T-helper 2 cell treated with Interferon-gamma antibody and Interleukin-4, amounts not matched to agents 100 ng/mL and 5 ng/mL, for 36 hours (primary cell): ENCODE data around the gene ATRN. TPM values are rescaled to one million over a fixed set of nuclear protein-coding genes. Genes with fewer than 3 reads are reported as not detected.

ENCODE experiments used
- intact Hi-C: fragments of 100-400 bp; cut with micrococcal nuclease; formaldehyde crosslinking; loops from one replicate; pipeline ENCODE4 v1.15.1; 2023
- total RNA-seq: library from RNA; stranded (reverse); gene quantifications from 2 replicates; pipeline ENCODE4 v1.2.3, GENCODE V29; 2022

The ATRN gene
- total RNA-seq, 1 donor from 2014 or later = 10.3 TPM

DNA sequence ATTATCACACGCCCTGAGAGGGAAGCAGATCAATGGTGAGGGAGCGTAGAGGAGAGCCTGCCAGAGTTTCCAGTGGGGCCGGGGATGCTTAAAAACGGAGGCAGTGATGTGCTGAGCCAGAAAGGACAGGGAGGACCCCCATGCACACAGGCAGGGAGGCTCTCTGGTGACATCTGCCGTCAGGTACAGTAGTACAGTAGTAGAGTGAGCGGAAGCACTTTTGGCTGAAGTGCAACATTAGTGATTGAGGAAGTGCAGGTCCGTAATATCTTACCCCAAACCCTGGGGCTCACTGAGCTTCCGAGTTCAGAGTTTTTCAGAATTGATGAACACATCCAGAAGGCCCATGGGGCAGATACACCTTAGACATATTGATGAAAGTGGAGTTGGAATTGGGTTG is 150.3 kb downstream of the ATRN start:
- intact Hi-C loops = no loop called here

DNA sequence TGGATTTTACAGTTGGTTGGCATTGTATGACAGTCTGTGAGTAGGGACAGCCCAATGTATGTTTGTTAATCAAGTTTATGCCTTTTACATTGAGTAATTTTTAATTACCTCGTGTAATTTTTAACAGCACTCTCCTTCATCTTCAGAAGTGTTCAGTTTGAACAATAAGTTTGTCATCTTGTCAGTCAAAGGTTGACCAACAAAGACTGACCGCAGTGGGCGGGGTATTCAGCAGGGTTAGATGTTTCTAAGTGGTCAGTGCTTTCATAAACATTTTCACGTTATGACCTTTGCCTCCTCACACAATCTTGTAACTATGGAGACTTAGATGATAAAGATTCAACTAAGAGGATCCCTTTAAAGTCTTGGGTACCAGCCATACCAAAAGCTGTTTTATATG is 151.6 kb downstream of the ATRN start:
- intact Hi-C loops = no loop called here

DNA sequence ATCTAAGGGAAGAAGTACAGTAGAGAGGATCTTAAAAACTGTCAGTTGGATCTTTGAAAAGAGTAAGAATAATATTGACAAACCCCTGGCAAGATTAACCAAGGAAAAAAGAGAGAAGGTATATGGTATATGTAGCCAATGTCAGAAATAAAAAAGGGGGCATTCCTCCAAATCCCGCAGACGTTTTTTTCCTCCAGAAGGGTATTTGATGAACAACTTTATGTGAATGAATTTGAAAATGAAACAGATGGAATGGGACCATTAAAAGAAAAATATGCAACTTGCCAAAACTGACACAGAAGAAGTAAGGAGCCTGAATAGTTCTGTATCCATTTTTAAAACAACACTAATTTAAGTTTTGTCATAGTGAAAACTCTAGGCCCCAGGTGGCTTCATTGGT is 156.7 kb downstream of the ATRN start:
- intact Hi-C loops = no loop called here

DNA sequence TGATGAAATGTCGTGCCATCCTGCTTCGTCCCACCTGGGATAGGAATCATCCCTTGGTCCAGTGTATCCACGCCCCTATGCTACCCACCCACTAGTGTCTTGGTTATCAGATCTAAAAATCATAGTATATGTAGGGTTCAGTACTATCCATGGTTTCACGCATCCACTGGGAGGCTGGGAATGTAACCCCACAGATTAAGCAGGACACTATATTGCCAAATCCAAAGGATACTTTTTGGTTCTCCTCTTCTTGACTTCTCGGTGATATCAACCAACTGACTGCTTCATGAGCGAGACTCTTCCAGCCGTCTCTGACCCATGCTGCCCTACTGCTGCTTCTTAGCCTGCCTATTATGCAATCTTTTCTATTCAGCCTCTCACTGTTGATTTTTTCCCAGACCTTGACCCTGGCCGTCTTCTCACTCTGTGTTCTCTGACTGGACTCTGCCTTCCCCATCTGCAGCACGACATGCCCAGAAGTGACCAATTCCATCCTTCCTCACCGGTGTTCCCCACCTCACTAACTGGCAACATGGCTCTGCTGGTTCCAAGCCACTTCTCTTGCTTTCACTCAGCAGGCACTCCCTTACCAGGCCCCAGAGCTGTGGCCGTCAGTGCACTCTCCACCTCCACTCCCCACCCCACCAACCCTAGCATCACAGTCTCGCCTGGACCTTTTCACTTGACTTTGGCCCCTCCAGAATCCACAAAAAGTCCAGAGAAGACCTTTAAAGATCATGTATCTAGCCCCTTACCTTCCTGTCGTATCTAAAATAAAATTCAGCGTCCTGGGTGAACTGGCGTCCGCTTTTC is 157.9 kb downstream of the ATRN start:
- intact Hi-C loops = no loop called here

DNA sequence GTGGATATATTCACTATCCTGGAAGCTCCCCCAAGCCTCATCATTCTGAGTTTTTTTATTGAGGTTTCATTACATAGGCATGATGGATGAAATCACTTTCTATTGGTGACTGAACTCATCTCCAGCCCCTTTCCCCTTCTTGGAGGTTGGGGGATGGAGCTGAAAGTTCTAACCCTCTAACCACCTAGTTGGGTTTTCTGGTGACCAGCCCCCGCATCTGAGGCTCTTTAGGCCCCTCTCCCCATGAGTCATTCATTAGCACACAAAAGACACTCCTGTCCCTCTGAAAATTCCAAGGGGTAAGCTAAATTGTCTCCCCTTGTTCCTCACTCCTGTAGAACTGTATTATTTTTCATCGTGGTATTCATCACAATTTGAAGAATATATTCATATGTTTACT is 159.1 kb downstream of the ATRN start:
- intact Hi-C loops = no loop called here

DNA sequence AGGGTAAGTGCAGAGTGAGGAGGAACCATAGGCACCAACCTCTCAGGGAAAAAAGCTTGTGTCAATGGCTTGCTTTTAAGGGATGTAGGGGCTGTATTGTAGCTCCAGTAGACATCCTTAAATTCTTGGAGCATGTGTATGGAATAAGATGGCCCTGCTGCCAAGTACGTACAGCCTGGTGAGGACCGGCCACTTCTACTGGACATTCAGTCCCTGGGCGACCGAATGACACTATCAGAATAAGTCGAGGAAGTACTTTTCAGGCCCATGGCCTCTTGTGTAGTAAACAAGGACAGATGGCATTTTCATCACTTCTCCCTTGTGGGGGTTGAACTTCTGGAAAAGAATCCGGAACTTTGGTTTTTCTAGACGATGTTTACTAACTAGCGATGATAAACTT is 159.6 kb downstream of the ATRN start:
- intact Hi-C loops = no loop called here

DNA sequence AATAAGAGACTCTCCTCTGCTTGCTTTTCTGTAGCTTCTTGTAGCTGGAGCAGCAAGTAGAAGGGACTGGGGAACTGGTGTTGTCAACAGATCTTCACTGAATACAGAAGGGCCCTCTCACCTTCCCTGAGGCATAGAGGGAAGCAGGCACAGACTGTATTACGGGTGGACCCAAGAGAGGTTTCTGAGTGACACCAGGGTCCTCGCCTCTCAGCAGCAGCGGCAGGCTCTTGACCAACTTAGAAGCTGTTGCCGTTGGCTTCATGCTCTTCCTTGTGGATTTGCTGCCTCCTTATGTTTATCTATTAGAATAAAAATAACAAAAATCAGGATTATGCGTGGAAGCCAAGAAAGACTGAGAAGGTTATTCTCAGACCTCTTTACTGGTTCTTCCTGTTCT is 160.7 kb downstream of the ATRN start:
- intact Hi-C loops = no loop called here

DNA sequence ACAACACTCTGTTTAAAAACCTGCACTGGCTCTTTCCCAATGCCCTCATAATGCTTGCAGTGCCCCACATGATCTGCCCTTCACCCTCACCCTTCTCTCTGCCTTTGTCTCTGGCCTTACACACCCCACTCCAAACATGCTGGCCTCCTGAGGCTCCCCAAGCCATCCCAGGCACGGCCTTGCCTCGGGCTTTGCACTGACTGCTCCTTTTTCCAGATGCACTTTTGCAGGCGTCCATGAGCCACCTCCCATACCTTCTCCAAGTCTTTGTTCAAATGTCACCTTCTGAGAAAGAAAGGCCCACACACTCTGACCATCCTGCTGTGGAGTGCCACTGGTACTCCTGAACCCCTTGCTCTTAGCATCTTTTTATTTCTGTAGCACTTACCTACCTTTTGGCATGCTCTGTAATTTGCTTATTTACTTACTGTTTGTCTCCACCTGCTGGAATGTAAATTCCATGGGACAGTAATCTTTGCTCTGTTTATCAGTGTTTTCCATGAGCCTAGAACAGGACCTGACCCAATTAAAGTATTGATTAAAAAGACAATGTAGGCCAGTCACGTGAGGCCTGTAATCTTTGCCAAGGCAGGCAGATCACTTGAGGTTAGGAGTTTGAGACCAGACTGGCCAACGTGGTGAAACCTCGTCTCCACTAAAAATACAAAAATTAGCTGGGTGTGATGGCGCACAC is 161.6 kb downstream of the ATRN start:
- intact Hi-C loops = no loop called here

DNA sequence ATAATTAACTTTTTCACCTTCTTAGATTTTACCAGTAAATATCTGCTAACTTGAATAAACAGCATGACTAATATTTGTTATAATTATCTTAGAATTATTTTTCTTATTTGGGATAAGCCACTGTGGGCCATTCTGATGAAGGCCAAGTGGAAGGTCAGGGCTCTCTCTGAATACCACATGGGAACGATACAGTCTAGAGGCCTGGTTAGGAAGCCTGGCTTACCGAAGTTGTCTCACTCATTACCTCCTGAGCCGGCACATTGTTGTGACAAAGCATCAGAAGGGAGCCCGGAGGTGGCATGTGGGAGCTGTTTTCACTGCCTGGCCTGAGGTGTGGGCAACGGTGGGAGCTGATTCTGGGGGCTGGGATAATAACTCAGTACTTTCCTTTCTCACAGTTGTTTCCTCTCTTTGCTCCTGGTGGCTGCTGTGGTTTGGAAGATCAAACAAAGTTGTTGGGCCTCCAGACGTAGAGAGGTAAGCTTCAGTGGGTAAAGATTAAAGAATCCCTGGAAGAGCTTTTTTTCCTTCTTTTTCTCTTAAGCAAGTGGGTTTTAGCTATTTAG is 163.2 kb downstream of the ATRN start:
- intact Hi-C loops = no loop called here

DNA sequence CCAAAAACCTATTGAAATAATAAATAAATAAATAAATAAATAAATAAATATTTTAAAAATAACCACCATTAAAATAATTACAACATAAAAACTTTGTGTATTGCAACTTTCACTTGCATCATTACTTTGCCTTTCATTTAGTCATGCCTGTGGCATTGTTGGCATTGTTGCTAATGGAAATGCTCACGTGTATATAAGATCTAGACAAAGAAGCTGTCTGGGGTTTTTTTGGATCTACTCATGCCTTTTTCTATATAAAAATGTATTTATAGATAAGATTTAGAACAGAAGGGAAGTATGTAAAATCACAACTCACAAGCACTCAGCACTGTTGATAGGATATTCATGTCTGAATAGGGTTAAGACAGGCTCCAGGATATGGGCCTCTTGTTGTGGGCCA is 164.5 kb downstream of the ATRN start:
- intact Hi-C loops = no loop called here

DNA sequence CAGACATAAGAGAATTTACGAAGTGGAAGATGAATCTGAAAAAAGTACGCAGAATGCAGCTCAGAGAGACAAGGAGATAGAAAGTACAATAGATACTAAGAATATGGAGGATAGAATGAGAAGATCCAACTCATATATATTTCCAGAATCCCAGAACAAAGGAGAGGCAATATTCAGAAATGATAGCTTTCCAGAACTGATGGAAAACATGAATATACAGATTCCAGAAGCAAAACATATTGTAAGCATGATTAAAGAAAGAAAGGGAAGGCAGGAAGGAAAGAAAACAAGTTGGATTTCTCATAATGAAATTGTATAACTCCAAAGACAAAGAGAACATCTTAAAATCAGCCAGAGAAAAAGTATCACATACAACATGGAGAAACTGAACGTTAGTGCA is 169.4 kb downstream of the ATRN start:
- intact Hi-C loops = no loop called here

DNA sequence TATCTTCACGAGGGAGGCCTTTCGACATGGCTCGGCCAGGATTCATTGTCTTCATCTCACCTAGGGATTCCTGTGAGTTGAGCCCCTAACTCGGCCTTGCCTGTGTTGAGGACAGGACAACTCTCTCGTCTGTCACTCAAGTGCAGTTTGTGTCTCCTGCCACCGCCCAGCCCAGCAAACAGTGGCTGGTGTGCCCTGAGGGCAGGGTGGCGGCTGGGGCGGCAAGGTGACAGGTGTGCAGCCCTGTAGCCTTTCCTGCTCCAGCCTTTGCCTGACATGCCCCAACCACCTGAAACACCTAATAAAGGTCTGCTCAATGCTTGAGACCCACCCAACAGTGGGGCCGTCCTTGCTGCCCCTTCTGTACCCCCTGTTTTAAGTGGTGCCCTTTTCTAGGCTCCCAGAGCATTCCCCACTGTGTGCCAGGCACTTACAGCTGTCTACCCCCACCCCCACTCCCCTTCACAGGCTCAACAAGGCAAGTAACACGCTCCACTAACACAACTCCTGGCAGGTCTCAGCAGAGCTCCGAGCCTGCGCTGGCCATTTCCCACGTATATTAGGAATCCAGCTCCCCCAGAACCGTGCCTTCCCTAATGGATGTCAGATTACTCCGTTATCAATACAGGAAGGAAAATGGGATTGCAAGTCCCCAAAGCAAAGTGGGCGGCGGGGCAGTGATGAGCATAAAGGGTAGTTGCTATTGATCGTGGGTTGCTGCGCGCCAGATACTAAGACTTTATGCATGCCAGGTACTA is 174.7 kb downstream of the ATRN start:
- intact Hi-C loops = no loop called here

DNA sequence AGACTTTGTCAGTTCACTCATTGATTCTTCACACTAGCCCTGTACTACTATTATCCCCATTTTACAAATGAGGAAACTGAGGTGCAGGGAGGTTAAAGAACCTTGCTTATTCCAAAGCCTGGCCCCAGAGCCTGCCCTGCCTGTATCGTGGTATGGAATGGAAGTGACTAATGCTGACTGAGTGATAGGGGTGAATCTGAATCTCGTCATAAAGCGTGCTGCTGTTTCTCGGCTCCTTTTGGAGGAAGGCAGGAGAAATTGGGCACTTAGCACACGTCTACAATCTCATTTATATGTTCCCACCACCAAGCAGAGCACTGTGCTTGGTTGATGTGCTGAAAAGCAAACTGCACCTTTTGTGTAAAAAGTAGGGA is 175.2 kb downstream of the ATRN start:
- intact Hi-C loops = no loop called here

DNA sequence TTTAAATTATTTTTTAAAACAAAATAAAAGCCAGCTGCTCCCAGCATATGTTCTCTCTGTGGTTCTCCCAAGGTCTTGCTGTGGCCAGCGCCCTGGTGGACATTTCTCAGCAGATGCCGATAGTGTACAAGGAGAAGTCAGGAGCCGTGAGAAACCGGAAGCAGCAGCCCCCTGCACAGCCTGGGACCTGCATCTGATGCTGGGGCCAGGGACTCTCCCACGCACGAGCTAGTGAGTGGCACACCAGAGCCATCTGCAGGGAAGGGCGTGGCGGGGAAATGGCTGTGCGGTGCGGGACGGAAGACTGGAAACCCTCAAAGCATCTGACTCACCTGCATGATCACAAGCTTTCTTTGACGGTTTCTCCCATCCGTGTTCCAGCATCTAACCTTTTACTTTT is 175.8 kb downstream of the ATRN start:
- intact Hi-C loops = no loop called here

DNA sequence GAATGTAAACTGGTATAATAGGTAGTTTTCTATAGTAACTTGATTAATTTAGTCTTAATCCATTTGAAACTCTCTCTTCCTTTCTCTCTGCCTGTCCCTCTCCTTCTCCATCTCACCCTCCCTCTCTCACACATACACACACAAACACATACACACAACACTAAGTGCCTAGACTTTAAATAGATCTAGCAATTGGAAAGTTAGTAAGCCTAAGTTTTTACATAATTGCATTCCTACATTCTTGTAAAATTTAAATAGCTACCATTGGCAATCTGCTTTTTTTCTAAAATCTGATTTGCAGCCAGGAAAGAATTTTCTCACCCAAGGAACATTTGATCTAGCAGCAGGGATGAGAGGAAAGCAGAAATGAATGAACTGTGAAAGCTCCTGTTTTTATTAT is 176.7 kb downstream of the ATRN start:
- intact Hi-C loops = no loop called here

DNA sequence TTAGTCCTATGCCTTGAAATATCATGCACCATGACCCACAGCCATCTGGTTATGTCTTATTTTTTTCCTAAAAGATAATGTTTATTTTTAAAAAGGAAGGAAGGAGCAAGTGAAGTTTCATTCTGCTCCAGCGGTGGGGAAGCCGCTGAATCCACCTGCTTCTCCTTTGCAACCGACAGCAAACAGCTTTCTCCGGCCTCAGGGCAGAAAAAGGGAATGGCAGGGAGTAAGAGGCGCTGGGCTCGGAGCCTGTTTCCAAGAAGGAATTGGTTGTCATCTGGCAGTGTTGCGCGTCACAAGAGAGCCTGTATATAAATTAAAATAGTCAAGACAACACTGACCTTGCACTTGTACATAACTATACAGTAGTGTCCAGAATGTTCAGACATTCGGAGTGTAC is 178.1 kb downstream of the ATRN start:
- intact Hi-C loops = no loop called here

DNA sequence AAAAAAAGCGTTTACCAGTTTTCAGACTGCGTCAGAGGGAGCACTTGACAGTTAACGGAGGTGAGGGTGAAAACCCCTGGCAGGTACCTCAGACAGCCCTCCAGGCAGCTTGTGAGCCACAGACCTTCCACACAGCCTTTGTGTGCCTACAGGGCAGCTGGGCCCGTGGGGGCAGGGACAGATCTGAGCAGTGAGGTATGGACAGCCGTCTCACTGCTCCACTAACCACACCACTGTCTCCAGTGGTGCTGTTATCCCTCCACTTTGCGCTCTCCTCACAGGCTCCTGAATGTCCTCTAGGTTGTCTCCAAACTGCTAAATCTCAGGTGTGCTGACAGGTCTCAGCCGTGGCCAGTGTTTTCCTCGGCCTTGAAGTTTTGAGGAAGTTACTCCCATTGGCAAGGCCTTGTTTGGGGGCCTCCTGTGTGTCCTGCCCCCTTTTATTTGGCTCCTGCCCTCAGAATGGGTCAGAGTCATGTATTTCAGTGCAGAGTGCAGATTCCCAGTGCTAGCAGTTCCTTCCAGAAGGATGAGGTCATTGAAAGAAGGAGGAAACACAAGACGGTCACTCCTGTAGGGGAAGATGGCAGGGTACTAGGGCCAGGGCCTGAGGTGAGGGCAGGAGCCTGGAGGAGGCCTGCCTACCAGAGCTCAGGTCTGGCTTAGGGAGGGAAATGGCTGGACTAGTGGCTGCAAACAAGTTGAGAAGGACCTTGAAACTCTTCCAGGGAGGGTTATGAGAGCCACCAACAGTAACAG is 180.6 kb downstream of the ATRN start:
- intact Hi-C loops = no loop called here

DNA sequence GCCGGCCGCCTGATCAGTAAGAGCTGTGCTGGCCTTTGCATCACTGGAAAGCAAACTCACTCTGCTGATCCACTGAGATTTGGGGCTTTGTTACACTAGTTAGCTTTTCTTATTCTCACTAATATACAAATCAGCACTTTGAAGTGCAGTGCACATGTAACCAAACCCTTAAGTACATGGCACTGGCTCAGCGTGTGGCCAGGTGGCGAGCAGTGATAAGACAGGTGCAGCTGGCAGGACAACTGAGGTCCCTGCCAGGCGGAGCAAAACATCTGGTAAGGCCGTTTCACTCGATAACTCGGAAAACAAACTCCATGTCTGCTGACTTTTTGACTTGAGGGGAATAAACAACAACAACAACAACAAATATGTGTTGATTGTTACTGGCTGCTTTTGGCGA is 181.4 kb downstream of the ATRN start:
- intact Hi-C loops = no loop called here

DNA sequence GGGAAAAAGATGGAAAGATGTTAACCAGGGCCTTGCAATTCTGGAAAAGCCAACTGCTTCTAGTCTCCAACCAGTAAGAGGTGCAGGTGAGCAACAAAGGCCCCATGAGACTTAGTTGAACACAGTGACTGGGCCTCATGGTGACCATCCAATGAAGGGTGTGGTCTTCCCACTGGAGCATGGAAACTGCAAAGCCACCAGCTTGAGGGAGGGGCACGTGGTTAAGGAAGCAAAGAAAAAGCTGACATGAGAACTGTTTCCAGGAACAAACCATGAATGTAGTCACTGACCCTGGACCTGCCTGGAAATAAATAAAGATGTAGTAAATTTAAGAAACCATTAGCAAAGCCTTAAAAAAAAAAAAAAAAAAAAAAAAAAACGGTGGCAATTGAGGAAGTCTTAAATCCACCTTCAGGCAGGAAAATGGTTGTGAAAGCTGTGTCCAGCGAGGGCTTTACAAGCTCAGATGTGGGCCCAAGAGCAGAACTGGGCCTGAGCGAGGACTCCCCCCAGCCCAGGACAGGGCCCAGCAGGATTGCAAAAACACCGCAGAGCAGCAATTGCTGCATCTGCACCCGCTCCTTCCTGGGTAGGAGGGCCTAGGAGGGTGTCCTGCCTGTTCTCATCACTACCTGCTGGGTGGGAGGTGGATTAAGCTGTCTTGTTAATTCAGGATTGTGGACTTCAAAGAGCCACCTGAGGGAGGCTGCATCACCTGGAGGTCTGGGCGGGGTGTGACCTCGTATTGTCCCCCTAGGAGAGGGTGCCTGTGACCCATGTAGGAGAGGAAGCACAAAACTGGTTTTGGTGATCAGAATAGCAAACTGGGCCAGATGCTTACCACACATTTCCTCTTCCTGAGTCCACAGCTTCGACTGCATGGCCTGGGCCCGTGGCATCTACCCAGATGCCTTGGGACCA is 182.1 kb downstream of the ATRN start:
- intact Hi-C loops = no loop called here

DNA sequence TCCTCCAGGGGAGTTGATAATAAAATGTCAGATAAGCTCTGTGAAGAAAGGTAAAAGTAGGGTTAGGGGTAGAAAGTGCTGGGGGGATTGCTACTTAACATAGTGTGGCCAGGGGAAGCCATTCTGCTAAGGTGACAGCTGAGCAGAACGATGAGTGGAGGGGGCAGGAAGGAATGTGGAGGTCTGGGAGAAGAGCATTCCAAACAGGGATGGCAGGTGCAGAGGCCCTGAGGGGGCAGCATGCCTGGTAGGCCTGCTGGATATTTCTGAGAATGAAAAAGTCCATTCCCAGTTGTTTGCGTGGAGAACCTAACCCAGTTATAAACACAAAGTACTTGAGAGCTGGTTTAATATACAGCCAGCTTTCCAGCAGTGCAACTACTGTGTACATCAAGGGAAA is 183.1 kb downstream of the ATRN start:
- intact Hi-C loops = no loop called here
